SHP77 (cell line): ENCODE measurements around the gene FXYD3.
A peak's percentile ranks its signal among the peaks of the same experiment; 100 is the strongest.

Experiments
- DNase-seq, 2 experiments: peaks; one replicate each; lab custom pipeline; 2025; lab: John Stamatoyannopoulos, UW

The FXYD3 gene

DNA sequence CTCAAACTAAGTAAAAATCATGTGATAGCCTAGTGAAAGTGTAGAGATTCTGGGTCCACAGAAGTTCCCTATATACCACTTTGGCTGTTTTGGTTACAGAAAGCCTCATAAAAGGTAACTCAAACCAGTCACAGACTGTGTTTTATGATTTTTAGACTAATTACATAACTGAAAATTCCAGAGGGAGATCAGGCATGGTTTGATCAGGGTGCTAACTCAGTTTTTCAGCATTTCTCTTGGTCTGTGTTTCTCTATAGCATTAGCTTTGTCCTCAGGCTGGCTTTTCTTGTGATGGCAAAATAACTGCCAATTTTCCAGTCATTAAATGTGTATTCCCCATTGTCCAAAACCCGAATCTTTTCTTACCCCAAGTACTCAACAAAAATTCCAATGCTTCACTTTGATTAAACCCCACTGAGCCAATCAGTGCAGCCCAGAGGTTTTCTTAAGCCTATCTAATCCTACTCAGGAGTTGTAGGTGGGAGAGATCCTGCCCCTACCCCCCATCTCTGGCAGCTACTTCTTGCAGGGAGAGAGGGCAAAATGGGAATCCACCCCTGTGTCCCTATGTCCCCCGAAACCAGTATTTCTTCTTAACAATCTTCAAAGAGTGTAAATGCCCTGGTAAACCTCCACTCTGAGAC is 8.6 kb upstream of the FXYD3 start:
- DNase-seq = no peak

DNA sequence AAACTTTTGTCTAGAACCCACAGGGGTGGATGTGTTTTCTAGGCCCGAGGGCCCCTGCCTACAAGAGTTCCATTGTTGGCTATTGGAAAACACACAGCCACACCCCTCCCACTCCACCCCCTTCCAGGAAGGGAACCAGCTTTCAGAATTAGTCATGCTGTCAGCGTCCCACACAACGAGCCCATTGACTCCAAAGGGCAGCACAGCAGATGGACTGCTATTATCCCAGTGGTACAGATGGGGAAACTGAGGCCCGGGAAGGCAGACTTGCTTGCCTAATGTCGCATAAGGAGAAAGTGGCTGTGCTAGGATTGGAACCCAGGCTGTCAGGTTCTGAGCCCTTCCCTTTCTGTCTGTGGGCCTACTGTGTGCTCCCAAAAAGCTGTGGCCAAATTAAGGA is 8.1 kb upstream of the FXYD3 start:
- no peak for DNase-seq

DNA sequence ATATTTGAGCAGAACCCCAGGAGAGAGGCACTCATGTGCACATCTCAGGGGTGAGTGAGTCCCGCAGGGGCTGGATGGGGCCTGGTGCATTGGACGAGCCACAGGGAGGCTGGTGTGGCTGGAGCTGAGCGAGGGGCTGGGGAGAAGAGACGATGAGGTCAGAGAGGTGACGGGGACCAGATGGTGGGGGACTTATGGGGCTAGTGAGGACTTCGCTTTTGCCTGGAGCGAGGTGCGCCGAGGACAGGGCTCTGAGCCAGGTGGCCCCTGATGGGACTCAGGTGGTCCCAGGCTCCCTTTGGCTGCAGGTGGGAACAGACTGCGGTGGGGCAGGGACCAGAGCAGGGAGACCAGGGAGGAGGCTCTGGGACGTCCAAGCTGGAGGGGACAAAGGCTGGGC is 6.9 kb upstream of the FXYD3 start:
- no peak for DNase-seq

DNA sequence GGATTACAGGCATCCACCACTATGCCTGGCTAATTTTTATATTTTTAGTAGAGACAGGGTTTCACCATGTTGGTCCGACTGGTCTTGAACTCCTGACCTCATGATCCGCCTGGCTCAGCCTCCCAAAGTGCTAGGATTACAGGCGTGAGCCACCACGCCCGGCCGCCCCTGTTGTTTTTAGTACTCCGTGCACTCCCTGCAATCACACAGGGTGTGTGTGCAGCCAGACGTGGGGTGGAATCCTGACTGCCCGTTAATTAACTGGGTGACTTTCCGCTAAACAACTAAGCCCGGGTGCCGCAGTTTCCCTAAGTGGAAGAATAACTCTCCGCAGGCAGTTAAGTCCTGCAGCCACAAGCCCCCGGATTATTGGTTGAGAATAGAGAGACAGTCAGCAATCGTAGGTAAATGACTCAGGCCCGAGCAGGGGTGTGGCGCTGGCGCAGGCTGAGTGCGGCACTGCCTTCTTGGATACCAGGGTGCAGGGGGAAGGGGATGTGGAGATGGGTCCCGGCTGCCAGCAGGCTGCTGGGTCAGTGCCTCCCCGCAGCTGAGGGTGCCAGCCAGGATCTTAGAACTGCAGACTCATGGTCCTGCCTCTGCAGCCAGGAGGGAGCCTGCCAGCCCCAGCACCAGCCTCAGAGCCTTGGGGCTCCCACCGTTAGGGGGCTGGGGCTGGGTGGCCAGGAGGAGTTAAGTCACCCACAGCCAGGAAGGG is 6.1 kb upstream of the FXYD3 start:
- DNase-seq = no peak

DNA sequence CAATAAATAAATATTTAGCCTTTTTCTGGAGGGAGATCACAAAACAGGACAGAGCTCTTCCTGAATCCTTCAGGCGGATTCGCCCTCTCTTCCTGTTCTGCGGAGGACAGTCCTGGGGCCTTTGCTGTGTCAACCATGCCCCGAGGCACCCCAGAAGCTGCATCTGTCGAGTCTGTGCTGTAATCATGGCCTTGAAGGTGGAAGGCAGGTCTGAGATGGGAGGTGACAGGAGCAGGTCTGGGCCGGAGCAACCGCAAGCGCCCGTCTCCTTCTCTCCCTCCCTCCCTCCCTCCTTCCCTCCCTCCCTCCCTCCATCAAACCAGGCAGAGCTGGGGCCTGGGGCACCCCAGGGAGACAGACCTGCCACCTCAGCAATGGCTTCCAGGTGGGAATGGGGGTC is 4.6 kb upstream of the FXYD3 start:
- no peak for DNase-seq

DNA sequence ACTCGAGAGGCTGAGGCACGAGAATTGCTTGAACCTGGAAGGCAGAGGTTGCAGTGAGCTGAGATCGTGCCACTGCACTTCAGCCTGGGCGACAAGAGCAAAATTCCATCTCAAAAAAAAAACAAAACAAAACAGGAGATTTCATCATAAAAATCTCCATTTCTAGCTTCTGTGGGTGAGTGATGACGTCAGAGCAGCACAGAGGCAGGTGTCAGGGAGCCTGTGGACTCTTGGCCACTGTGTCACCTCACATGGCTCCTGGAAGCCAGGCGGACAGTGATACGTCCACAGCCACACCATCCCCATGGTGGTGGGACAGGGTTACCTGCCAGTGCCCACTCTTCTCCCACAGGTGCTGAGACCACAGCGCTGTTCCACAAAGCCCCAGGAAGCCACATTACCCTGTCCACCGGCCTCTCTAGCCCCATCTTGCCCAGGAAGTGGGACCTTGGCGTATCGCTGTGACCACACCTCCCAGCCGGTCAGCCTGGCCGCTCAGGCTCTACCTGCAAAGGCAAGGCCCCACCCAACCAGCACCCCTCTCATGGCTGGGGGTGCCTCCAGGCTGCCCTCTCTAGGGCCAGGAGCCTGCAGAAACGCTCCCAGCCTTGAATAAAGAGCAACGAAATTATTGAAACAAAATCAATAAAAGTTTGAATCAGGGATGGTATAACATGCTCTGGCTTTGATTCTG is 2.5 kb upstream of the FXYD3 start:
- DNase-seq = no peak

DNA sequence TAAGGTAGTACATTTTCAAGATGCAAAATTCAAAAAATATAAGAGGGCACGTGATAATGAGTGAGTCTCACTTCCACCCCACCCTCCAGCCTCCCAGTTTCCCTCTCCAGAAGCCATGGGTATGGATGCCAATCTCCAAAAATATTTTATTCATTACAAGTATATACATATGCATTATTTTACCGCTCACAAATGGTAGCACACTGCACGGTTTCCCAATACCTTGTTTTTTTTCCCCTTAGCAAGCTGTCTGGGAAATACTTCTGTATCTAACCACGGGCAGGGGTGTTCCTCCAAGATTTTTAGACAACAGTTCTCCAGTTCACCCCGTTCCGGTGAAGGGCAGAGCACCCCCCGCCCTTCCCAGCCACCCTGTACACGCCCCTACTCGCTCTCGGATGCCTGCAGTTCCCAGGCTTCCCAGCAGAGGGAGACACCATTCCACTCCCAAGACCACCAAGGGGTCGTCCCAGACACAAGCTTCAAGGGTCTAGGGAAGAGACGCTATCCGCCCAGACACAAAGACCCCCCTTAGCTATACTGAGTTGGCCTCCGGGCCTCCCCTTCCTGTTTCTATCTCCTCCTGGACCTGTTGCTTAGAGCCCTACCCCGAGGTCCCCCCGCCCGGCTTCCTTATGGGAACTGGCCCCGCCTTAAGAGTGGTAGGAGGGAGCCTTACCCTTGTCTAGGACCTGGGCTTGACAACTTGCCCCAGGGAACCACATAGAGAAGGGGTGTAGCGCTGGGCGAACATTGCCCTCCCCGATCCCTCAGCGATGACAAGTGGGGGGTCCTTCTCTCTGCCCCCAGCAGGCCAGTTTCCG is 1.1 kb upstream of the FXYD3 start:
- peak in 1 of 2 experiments; percentile 32 for DNase-seq

DNA sequence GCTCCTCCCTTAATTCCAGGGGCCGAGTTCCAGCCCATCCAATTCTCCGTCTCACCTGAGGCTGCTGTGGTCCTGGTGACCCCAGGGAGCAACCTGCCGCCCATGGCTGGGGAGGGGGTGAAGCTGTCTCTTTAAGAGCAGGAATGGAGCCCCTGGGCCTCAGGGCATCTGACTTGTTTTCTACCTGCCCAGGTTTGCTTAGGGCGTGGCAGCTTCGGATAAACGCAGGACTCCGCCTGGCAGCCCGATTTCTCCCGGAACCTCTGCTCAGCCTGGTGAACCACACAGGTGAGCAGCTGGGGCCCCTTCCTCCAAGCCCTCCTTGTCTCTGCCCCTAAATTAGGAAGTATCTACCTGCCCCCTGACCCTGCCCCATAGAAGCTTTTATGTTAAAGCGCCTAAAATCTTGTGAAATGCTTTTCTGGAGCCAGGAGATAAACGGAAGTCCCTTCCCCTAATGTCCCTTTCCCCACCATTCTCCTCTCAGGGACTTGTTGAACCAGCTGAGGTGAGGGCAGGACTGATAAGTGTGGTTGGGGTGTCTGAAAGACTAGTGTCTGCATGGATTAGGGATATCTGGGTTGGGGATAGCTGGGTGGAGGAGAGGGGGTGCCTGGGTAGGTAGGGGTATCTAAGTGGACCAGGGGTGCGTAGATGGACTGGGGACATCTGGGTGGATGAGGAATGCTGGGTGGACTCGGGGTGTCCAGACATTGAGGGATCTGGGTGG is 614 bp downstream of the FXYD3 start:
- DNase-seq = no peak

DNA sequence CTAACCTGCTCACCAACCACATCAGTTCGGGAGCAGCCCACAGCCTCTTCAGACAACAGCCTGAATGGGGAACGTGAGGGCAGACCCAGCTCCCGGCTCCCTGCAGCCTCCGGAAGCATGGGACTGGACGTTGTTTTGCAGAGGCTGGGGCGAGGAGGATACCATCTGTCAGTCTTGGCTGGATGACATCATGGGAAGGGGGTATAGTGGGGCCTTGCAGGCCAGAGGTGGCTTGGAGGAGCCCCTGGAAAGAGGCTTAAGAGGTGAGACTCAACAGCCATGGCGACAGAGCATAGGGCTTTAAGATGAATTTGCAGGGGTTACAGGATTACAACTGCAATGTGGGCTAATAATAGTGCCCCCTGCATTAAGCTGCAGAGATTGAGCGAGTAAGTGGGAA is 1.5 kb downstream of the FXYD3 start:
- DNase-seq = no peak

DNA sequence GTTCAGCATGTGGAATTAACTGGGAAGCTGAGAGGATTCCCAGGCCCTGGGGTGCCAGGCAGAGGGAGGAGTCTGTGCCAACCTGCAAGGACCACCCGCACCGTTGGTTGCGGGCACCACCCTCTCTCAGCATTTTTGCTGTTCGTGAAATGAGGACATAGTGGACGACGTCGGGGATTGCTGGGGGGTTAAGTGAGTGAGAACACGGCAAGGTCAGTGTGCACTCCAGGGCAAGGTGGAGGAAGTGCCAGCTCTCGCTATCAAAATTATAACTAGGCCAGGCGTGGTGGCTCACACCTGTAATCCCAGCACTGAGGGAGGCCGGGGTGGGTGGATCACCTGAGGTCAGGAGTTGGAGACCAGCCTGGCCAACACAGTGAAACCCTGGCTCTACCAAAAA is 2.2 kb downstream of the FXYD3 start:
- no peak for DNase-seq

DNA sequence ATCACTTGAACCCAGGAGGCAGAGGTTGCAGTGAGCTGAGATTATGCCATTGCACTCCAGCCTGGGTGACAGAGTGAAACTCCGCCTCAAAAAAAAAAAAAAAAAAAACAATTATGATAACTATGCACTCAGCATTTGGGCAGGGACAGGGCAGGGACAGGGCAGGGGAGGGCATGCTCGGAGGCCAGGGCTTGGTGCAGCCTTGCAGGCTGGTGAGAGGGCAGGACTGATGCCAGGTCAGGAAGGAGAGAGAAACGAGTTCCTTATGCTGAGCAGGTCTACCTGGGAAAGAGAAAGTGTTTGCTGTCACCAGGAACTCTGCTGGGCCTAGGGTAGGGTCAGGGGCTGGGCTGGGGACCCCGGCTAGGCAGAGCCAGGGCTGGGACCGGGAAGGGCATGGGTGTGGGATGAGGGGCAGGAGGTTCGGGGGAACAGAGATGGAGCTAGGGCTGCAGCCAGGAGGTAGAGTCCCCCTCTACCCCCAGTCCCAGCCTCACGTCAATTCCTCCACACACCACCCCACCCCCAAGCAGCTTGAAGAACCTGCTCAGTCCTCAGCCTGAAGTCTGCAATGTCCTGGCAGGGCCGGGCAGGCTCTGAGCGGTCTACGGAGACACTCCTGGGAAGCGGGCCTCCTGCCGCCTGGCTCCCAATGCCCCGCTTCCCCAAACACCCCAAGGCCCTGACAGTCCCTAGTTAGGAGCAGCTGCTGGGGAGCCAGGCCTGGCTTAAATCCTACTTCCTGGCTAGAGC is 2.8 kb downstream of the FXYD3 start:
- no peak for DNase-seq

DNA sequence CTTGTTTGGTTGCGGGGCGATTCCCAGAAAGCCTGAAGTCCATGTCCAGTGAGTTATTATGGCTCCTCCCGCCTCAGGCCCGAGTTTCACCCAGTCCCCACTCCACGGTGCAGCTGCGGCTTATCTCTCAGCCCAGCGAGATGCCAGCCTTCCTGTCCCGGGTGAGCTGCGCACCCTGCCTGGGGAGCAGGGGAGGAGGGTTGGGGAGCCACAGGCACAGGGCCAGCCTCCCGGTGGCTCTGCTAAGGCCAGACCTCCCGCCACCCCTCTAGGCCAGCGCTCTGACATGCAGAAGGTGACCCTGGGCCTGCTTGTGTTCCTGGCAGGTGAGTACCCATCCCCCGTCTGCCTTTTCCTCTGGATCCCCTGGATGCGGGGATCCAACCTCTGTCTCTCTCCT is 3.5 kb downstream of the FXYD3 start:
- DNase-seq = no peak

DNA sequence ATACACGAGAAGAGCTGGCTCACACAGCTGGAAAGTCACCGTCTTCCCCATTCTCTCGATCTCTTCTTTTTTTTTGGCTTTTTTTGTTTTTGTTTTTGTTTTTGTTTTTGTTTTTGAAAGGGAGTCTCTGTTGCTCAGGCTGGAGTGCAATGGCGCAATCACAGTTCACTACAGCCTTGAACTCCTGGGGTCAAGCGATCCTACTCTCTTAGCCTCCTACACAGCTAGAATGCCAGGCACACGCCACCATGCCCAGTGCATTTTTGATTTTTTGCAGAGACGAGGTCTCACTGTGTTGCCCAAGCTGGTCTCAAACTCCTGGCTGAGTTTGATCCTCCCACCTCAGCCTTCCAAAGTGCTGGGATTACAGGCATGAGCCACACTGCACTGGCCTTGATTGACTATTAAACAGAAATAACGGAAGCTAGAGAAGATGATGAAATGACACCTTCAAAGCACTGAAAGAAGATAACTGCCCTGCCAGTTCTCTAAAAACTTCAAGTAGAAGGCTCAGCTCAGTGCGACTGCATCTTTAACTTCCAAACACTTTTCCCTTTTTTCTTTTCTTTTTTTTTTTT is 4.0 kb downstream of the FXYD3 start:
- no peak for DNase-seq

DNA sequence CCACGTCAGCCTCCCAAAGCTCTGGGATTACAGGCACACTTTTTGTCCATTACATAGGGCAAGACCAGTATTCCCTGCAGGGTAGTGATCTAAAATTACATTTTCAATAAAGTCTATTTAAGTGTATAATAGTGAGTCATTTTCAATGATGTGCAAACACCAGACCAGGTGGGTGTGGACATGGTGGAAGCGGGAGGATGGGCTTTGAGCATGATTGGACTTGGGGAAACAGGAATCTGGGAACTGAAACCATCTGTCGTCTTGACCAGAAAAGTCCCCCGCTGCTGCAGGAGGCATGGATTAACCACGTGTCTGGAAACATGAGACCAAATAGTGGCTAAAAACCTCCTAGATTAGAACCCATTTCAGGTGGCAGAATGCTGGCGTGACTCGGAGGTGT is 4.9 kb downstream of the FXYD3 start:
- DNase-seq = peak in 1 of 2 experiments; percentile 35

DNA sequence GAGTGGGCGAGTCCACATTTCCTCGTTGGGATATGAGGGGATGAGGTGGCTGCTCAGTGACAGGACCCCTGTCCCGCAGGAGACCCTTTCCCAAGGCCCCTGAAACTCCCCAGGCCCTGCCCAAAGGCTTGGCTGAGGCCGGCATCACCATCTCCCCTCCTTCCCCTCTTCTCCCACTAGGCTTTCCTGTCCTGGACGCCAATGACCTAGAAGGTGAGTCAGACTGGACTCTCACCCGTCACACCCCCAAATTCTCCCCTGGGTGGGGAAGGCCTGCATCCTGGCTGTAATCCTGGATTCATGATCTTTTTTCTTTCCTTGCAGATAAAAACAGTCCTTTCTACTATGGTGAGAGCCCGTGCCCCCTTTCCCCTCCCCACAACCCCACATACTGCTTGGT is 5.3 kb downstream of the FXYD3 start:
- no peak for DNase-seq

DNA sequence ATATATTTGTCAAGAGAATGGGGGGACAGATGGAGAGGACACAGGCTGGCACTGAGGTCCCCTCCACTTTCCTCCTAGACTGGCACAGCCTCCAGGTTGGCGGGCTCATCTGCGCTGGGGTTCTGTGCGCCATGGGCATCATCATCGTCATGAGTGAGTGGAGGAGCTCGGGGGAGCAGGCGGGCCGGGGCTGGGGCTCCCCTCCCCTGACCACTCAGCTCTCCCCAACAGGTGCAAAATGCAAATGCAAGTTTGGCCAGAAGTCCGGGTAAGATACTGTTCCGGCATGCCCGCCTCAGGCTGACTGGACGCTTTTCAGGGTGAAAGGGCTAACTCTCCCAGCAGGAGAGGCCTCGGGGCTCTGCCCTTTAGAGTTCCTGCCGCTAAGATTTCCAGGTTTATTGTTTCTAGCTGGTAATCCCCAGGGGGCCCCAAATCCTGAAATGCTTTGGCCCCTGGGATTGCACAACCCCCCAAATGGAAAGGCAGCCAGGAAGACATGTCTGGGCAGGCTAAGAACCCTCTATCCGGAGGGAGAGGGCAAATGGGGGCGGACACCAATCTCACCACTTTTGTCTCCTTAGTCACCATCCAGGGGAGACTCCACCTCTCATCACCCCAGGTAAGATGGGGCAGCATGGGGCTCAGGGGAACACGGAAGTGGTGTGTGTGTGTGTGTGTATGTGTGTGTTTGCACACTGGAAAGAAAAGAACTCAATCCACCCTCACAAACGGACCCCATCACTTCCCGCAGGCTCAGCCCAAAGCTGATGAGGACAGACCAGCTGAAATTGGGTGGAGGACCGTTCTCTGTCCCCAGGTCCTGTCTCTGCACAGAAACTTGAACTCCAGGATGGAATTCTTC is 7.3 kb downstream of the FXYD3 start:
- DNase-seq = no peak

DNA sequence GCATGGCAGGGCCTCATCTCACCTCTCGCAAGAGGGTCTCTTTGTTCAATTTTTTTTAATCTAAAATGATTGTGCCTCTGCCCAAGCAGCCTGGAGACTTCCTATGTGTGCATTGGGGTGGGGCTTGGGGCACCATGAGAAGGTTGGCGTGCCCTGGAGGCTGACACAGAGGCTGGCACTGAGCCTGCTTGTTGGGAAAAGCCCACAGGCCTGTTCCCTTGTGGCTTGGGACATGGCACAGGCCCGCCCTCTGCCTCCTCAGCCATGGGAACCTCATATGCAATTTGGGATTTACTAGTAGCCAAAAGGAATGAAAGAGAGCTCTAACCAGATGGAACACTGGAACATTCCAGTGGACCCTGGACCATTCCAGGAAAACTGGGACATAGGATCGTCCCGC is 8.0 kb downstream of the FXYD3 start:
- DNase-seq = no peak

DNA sequence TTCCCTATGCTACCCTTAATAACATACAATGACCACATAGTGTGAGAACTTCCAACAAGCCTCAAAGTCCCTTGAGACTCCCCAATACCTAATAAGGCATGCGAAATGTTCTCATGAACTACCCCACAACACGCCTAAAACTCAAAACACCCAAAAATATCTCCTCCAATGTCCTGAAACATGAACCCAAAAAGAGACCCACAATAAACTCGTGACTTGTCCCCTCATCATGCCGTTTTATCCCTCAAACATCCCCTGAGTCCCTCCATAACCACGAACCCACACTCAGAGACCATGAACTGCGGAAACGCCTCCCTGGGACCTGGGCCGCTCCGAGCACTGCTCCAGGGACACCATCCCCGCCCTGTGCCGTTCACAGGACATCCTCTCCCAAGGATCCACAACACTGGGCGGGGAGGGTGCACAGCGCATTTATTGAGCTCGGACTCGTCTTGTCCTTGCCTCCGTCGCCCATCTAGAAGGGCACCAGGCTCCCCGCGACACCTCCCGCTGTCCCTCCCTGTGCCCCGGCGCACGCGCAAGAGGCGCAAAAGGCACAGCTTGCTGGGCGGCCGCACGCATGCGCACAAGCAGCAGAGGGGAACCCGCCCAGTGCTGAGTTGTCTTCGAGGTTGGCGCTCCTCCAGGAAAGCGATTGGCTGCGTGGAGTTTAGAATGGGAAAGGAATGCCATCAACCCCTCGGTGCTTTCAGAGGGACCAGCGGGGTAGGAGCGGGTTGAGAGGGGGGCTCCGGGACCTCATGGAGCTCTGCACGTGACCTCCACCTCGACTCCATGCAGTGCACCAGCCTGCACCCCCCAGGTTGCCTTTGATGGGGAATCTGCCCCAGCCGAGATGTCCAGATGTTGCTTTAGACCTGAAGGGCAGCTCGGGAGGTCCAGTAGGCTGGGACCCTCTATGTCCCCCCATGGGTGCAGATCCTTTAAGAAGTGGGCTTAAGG is 8.8 kb downstream of the FXYD3 start:
- DNase-seq = peak; percentile 59 to 75
